GM12801 (cell line): Measurements from ENCODE around the gene TFR2.

Source experiments
- CTCF ChIP-seq: IDR thresholded peaks from one replicate; pipeline ENCODE4 v1.5.1; 2011; ENCODE audit warnings: control low read depth; ENCODE audit not compliant: insufficient read length; ENCODE audit errors: extremely low read depth

The TFR2 gene

GRCh38 chr7:100575746-100576383, 65.5 kb downstream of the TFR2 start:
- TF ChIP-seq CTCF, result no peak

GRCh38 chr7:100575206-100575631, 66.1 kb downstream of the TFR2 start:
- TF ChIP-seq CTCF, result no peak

GRCh38 chr7:100574362-100575205, 66.8 kb downstream of the TFR2 start:
- TF ChIP-seq CTCF, result no peak

GRCh38 chr7:100573691-100574361, 67.5 kb downstream of the TFR2 start, which contains the start of gene SAP25:
SAP25 (minus strand) TSS chr7:100573900; CDS start chr7:100573742, 158 bp downstream.
- no peak for TF ChIP-seq CTCF

GRCh38 chr7:100572949-100573675, 68.2 kb downstream of the TFR2 start:
- TF ChIP-seq CTCF, result no peak

- no peak for TF ChIP-seq CTCF
These were observed 68.9 kb downstream of the TFR2 start for GRCh38 chr7:100572281-100572948.

GRCh38 chr7:100571829-100572116, 69.6 kb downstream of the TFR2 start:
- TF ChIP-seq CTCF, result no peak
